ENCODE results near the gene PI16.

DNA sequence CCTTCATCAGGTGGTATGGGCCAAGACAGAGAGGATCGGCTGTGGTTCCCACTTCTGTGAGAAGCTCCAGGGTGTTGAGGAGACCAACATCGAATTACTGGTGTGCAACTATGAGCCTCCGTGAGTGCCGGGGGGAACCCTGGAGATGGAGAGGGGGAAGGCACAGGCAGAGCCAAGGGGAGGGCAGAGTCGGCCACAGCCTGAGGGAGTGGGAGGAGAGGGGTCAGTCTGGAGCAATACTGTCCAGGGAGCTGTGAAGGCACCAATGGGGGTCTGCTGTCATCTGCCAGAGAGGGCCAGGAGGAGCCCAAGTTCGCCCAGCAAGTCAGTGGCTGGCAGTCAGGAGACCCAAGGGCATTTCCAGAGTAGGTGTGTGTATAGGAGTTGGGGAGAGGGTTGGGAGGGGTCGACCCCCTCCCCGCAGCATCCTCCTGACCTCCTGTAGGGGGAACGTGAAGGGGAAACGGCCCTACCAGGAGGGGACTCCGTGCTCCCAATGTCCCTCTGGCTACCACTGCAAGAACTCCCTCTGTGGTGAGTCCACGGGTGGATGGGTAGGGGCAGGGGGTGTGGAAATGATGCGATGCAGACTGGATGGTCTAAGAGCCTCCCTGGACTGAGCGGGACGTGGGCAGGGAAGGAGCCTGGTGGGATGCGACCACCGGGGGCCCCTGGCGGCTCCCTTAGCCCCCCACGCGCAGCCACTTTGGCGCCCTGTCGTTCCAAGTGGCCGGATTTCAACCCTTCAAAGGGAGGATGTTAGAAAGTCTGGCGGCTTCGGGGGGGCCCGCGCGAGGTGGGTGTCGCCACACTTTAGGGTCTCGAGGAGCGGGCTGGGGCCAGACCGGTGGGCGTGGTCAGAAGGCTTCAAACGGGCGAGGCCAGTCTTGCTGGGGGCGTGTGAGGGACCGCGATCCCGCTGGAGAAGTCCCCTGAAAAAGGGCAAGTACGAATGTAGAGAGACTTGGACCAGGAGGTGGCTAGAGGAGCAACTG is 7.2 kb downstream of the PI16 start:
- TF ChIP-seq, protein P1, sequence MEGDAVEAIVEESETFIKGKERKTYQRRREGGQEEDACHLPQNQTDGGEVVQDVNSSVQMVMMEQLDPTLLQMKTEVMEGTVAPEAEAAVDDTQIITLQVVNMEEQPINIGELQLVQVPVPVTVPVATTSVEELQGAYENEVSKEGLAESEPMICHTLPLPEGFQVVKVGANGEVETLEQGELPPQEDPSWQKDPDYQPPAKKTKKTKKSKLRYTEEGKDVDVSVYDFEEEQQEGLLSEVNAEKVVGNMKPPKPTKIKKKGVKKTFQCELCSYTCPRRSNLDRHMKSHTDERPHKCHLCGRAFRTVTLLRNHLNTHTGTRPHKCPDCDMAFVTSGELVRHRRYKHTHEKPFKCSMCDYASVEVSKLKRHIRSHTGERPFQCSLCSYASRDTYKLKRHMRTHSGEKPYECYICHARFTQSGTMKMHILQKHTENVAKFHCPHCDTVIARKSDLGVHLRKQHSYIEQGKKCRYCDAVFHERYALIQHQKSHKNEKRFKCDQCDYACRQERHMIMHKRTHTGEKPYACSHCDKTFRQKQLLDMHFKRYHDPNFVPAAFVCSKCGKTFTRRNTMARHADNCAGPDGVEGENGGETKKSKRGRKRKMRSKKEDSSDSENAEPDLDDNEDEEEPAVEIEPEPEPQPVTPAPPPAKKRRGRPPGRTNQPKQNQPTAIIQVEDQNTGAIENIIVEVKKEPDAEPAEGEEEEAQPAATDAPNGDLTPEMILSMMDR (conservative IDR thresholded peaks at IDR 0.05; ENCODE audit: low read depth in 2 of 2): no peak
- no peak for TF ChIP-seq CREB1 (CRISPR knock-in tag; IDR thresholded peaks at IDR 0.05; ENCODE audit: low read depth)
- TF ChIP-seq, protein P2, sequence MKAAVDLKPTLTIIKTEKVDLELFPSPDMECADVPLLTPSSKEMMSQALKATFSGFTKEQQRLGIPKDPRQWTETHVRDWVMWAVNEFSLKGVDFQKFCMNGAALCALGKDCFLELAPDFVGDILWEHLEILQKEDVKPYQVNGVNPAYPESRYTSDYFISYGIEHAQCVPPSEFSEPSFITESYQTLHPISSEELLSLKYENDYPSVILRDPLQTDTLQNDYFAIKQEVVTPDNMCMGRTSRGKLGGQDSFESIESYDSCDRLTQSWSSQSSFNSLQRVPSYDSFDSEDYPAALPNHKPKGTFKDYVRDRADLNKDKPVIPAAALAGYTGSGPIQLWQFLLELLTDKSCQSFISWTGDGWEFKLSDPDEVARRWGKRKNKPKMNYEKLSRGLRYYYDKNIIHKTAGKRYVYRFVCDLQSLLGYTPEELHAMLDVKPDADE (IDR thresholded peaks at IDR 0.05): no peak
- no peak for TF ChIP-seq JUNB (IDR thresholded peaks at IDR 0.05; ENCODE audit: unreplicated experiment)
- TF ChIP-seq EZH2 (IDR thresholded peaks at IDR 0.05; ENCODE audit: low read depth, unreplicated experiment): no peak
- TF ChIP-seq, protein P3, sequence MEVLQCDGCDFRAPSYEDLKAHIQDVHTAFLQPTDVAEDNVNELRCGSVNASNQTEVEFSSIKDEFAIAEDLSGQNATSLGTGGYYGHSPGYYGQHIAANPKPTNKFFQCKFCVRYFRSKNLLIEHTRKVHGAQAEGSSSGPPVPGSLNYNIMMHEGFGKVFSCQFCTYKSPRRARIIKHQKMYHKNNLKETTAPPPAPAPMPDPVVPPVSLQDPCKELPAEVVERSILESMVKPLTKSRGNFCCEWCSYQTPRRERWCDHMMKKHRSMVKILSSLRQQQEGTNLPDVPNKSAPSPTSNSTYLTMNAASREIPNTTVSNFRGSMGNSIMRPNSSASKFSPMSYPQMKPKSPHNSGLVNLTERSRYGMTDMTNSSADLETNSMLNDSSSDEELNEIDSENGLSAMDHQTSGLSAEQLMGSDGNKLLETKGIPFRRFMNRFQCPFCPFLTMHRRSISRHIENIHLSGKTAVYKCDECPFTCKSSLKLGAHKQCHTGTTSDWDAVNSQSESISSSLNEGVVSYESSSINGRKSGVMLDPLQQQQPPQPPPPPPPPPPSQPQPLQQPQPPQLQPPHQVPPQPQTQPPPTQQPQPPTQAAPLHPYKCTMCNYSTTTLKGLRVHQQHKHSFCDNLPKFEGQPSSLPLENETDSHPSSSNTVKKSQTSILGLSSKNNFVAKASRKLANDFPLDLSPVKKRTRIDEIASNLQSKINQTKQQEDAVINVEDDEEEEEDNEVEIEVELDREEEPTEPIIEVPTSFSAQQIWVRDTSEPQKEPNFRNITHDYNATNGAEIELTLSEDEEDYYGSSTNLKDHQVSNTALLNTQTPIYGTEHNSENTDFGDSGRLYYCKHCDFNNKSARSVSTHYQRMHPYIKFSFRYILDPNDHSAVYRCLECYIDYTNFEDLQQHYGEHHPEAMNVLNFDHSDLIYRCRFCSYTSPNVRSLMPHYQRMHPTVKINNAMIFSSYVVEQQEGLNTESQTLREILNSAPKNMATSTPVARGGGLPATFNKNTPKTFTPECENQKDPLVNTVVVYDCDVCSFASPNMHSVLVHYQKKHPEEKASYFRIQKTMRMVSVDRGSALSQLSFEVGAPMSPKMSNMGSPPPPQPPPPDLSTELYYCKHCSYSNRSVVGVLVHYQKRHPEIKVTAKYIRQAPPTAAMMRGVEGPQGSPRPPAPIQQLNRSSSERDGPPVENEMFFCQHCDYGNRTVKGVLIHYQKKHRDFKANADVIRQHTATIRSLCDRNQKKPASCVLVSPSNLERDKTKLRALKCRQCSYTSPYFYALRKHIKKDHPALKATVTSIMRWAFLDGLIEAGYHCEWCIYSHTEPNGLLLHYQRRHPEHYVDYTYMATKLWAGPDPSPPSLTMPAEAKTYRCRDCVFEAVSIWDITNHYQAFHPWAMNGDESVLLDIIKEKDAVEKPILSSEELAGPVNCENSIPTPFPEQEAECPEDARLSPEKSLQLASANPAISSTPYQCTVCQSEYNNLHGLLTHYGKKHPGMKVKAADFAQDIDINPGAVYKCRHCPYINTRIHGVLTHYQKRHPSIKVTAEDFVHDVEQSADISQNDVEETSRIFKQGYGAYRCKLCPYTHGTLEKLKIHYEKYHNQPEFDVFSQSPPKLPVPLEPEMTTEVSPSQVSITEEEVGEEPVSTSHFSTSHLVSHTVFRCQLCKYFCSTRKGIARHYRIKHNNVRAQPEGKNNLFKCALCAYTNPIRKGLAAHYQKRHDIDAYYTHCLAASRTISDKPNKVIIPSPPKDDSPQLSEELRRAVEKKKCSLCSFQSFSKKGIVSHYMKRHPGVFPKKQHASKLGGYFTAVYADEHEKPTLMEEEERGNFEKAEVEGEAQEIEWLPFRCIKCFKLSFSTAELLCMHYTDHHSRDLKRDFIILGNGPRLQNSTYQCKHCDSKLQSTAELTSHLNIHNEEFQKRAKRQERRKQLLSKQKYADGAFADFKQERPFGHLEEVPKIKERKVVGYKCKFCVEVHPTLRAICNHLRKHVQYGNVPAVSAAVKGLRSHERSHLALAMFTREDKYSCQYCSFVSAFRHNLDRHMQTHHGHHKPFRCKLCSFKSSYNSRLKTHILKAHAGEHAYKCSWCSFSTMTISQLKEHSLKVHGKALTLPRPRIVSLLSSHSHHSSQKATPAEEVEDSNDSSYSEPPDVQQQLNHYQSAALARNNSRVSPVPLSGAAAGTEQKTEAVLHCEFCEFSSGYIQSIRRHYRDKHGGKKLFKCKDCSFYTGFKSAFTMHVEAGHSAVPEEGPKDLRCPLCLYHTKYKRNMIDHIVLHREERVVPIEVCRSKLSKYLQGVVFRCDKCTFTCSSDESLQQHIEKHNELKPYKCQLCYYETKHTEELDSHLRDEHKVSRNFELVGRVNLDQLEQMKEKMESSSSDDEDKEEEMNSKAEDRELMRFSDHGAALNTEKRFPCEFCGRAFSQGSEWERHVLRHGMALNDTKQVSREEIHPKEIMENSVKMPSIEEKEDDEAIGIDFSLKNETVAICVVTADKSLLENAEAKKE (CRISPR knock-in tag; IDR thresholded peaks at IDR 0.05): no peak

Data from GM23338 (cell line).